OCI-LY3 (cell line): ENCODE measurements around the gene BANK1.

Experiments
- H2AFZ ChIP-seq: fragments of 200-600, 300-600 bp; shearing (Covaris generic); 2 replicates; pipeline ENCODE4 v1.6.0; 2014; ENCODE audit warnings: antibody characterized with exemption, low read depth, low read length
- H3K27ac ChIP-seq: fragments of 200-600, 300-600 bp; sonication (generic); 2 replicates; pipeline ENCODE4 v1.5.1; 2014; ENCODE audit warnings: mild to moderate bottlenecking, low read length, moderate library complexity, mixed read lengths
- H3K27me3 ChIP-seq: fragments of 200-600, 300-600 bp; sonication (generic); 2 replicates; pipeline ENCODE4 v1.6.1; 2014; ENCODE audit warnings: low read depth, low read length, mixed read lengths
- H3K36me3 ChIP-seq: fragments of 200-600, 300-600 bp; sonication (generic); replicated peaks from 2 replicates; pipeline ENCODE3; 2014; ENCODE audit warnings: low read depth, low read length, mixed read lengths
- H3K4me1 ChIP-seq: fragments of 300-600, 200-600 bp; sonication (generic); 2 replicates; pipeline ENCODE4 v1.6.1; 2014; ENCODE audit warnings: low read length, mixed read lengths
- H3K4me2 ChIP-seq: fragments of 200-600, 300-600 bp; sonication (generic); 2 replicates; pipeline ENCODE4 v1.6.1; 2014; ENCODE audit warnings: low read length, mixed read lengths
- H3K4me3 ChIP-seq: fragments of 300-600, 200-600 bp; sonication (generic); 2 replicates; pipeline ENCODE4 v1.5.1; 2014; ENCODE audit warnings: antibody characterized with exemption, mild to moderate bottlenecking, low read length, moderate library complexity
- H3K79me2 ChIP-seq: fragments of 300-600, 200-600 bp; shearing (Covaris generic); 2 replicates; pipeline ENCODE4 v1.6.1; 2014; ENCODE audit warnings: mild to moderate bottlenecking, low read length, mixed read lengths
- H3K9ac ChIP-seq: fragments of 300-600, 200-600 bp; shearing (Covaris generic); 2 replicates; pipeline ENCODE4 v1.6.0; 2014; ENCODE audit warnings: mild to moderate bottlenecking, low read length, moderate library complexity
- H3K9me3 ChIP-seq: fragments of 200-600, 300-600 bp; shearing (Covaris generic); 2 replicates; pipeline ENCODE4 v1.6.1; 2014; ENCODE audit warnings: low read length, mixed read lengths; ENCODE audit not compliant: insufficient read depth
- H4K20me1 ChIP-seq: fragments of 200-600, 300-600 bp; sonication (generic); 2 replicates; pipeline ENCODE4 v1.6.1; 2016; ENCODE audit warnings: low read length, mixed read lengths; ENCODE audit not compliant: insufficient read depth
- EZH2phosphoT487 ChIP-seq: fragments of 200-600 bp; shearing (Covaris generic); IDR thresholded peaks from 2 replicates; pipeline ENCODE4 v1.6.1; 2018; ENCODE audit warnings: antibody characterized with exemption, mixed run types, low read depth
- TF ChIP-seq, protein P1 (sequence below): fragments of 200-600, 300-600 bp; sonication (generic); IDR thresholded peaks from 2 replicates; pipeline ENCODE4 v1.5.1; 2014; ENCODE audit warnings: antibody characterized with exemption, low read length, low read depth

BANK1 gene

GRCh38 chr4:101989551-101989950 is 199.0 kb downstream of the BANK1 start:
- no peaks in the 10 kb centered on the region for H3K9me3 ChIP-seq
- no peaks in the 10 kb centered on the region for H4K20me1 ChIP-seq
- peaks cover 4% of the 10 kb centered on the region for H3K36me3 ChIP-seq
- H3K4me1 ChIP-seq: peaks cover 48% of the 10 kb centered on the region
- TF ChIP-seq, protein P1, sequence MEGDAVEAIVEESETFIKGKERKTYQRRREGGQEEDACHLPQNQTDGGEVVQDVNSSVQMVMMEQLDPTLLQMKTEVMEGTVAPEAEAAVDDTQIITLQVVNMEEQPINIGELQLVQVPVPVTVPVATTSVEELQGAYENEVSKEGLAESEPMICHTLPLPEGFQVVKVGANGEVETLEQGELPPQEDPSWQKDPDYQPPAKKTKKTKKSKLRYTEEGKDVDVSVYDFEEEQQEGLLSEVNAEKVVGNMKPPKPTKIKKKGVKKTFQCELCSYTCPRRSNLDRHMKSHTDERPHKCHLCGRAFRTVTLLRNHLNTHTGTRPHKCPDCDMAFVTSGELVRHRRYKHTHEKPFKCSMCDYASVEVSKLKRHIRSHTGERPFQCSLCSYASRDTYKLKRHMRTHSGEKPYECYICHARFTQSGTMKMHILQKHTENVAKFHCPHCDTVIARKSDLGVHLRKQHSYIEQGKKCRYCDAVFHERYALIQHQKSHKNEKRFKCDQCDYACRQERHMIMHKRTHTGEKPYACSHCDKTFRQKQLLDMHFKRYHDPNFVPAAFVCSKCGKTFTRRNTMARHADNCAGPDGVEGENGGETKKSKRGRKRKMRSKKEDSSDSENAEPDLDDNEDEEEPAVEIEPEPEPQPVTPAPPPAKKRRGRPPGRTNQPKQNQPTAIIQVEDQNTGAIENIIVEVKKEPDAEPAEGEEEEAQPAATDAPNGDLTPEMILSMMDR: no peak
- no peak for TF ChIP-seq EZH2phosphoT487
- no peaks in the 10 kb centered on the region for H3K27me3 ChIP-seq
- no peak overlapping the region for H3K9ac ChIP-seq
- no peaks in the 10 kb centered on the region for H3K79me2 ChIP-seq
- H3K4me2 ChIP-seq: no peak overlapping the region
- no peak overlapping the region for H2AFZ ChIP-seq
- H3K4me3 ChIP-seq: no peak overlapping the region
- no peak overlapping the region for H3K27ac ChIP-seq

- Histone ChIP-seq H3K4me2 (peak overlapping the region; percentile 67), H3K79me2 (no peaks in the 10 kb centered on the region)
- TF ChIP-seq, protein P1: no peak
Measured at GRCh38 chr4:101992446-101992845, 201.9 kb downstream of the BANK1 start.

DNA sequence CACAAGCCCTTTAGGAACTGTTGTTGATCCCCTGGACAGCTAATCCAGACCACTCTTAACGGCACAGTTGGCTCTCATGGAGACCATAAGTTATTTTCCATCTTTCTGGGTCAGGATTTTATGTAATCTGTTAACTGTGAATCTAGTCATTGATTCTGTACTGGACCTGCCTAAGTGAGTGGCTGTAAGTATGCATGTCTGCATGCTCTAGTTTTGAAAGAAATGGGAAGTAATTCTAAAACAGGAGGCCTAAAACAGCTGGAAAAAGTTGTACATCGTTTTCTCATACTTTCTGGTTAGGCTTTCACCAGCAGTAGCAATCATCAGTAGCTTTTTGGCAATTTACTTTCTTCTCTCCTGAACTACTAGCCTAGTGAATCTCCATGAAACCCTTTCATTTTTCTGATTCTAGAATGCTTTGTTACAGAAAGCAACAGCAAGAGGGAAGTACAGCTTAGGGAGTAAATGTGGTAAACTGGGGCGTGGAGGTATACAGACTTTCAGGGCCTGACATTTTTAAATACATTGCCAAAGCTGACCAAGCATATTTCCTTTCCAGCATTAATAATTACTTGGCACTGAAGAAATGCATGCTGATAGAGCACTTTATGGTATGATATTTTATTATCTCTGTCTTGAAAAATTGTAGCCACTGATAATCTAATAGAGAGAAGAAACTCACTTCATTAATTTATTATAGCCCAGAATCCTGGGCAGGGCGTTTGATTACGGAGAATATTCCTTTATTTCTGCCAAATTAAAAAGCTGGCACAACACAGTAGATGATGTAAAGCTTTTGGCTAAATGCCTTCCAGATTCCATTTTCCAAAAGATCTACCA is 202.7 kb downstream of the BANK1 start:
- H3K9ac ChIP-seq: peak overlapping the region; percentile 40; the same call in 1 of the 2 replicates
- no peaks in the 10 kb centered on the region for H3K9me3 ChIP-seq
- no peaks in the 10 kb centered on the region for H3K36me3 ChIP-seq
- H3K4me2 ChIP-seq: peak overlapping the region; percentile 67
- H3K4me1 ChIP-seq: peaks cover 52% of the 10 kb centered on the region
- H3K4me3 ChIP-seq: peak overlapping the region; percentile 31
- peak overlapping the region; percentile 65 for H3K27ac ChIP-seq
- no peaks in the 10 kb centered on the region for H4K20me1 ChIP-seq
- H3K79me2 ChIP-seq: no peaks in the 10 kb centered on the region
- TF ChIP-seq, protein P1: 0 out of 2 replicates have a peak, but pooled peaks have one; percentile 9
- no peak for TF ChIP-seq EZH2phosphoT487
- no peak overlapping the region for H2AFZ ChIP-seq
- H3K27me3 ChIP-seq: no peaks in the 10 kb centered on the region

More at GRCh38 chr4:101992446-101992845, 201.9 kb downstream of the BANK1 start:
- H2AFZ ChIP-seq: no peak overlapping the region
- peaks cover 60% of the 10 kb centered on the region for H3K4me1 ChIP-seq
- H4K20me1 ChIP-seq: no peaks in the 10 kb centered on the region
- H3K9ac ChIP-seq: peak overlapping the region; percentile 40; the same call in 1 of the 2 replicates
- no peaks in the 10 kb centered on the region for H3K36me3 ChIP-seq
- peak overlapping the region; percentile 65 for H3K27ac ChIP-seq
- H3K4me3 ChIP-seq: peak overlapping the region; percentile 31
- H3K27me3 ChIP-seq: no peaks in the 10 kb centered on the region
- no peaks in the 10 kb centered on the region for H3K9me3 ChIP-seq

GRCh38 chr4:101993842-101994775 is 203.6 kb downstream of the BANK1 start:
- H3K9ac ChIP-seq: peak overlapping the region; percentile 40; the same call in 1 of the 2 replicates
- H3K36me3 ChIP-seq: no peaks in the 10 kb centered on the region
- H2AFZ ChIP-seq: no peak overlapping the region
- H3K79me2 ChIP-seq: no peaks in the 10 kb centered on the region
- TF ChIP-seq, protein P1: no peak
- TF ChIP-seq EZH2phosphoT487: no peak
- H3K27me3 ChIP-seq: no peaks in the 10 kb centered on the region
- no peaks in the 10 kb centered on the region for H4K20me1 ChIP-seq
- H3K4me2 ChIP-seq: peak overlapping the region; percentile 67
- 0 out of 2 replicates have a peak overlapping the region, but pooled peaks have one; percentile 17 for H3K4me3 ChIP-seq
- peak overlapping the region; percentile 65 for H3K27ac ChIP-seq
- H3K4me1 ChIP-seq: peaks cover 48% of the 10 kb centered on the region
- H3K9me3 ChIP-seq: no peaks in the 10 kb centered on the region
